ENCODE data around the gene PTGER3.

GRCh38 chr1:70930062-70930461 is 117.6 kb downstream of the PTGER3 start:
- TF ChIP-seq CTCF (IDR thresholded peaks at IDR 0.05) (no peak), POLR2A (IDR thresholded peaks at IDR 0.05) (no peak)

Data from upper lobe of left lung (tissue), 4 donors.